Stomach (tissue), 4 donors: ENCODE measurements around the gene FAM111A.

Source experiments
- POLR2A ChIP-seq, 4 donors: fragments of 450-650 bp; IDR thresholded peaks; one replicate each; pipeline ENCODE4 v1.6.1; 2016; ENCODE audit warnings: antibody characterized with exemption in 4 of 4, control low read depth in 2 of 4, mild to moderate bottlenecking in 1 of 4, moderate library complexity in 1 of 4
- TF ChIP-seq, protein P1 (sequence below), 7 experiments: fragments of 450-650 bp in 4 of 7; fragments of 200-600 bp in 3 of 7; sonication (generic) in 3 of 7; IDR thresholded peaks; one replicate each; pipeline ENCODE4 v1.5.1; 2016 to 2019; ENCODE audit warnings: antibody characterized with exemption in 7 of 7, control low read depth in 2 of 7, mild to moderate bottlenecking in 1 of 7

DNA sequence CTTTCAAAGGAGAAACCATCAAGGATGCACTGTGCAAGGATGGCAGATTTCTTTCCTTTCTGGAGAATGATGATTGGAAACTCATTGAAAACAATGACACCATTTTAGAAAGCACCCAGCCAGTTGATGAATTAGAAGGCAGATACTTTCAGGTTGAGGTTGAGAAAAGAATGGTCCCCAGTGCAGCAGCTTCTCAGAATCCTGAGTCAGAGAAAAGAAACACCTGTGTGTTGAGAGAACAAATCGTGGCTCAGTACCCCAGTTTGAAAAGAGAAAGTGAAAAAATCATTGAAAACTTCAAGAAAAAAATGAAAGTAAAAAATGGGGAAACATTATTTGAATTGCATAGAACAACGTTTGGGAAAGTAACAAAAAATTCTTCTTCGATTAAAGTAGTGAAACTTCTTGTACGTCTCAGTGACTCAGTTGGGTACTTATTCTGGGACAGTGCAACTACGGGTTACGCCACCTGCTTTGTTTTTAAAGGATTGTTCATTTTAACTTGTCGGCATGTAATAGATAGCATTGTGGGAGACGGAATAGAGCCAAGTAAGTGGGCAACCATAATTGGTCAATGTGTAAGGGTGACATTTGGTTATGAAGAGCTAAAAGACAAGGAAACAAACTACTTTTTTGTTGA is 9.8 kb downstream of the FAM111A start:
- TF ChIP-seq POLR2A (IDR thresholded peaks at IDR 0.05): no peak
- TF ChIP-seq, protein P1, sequence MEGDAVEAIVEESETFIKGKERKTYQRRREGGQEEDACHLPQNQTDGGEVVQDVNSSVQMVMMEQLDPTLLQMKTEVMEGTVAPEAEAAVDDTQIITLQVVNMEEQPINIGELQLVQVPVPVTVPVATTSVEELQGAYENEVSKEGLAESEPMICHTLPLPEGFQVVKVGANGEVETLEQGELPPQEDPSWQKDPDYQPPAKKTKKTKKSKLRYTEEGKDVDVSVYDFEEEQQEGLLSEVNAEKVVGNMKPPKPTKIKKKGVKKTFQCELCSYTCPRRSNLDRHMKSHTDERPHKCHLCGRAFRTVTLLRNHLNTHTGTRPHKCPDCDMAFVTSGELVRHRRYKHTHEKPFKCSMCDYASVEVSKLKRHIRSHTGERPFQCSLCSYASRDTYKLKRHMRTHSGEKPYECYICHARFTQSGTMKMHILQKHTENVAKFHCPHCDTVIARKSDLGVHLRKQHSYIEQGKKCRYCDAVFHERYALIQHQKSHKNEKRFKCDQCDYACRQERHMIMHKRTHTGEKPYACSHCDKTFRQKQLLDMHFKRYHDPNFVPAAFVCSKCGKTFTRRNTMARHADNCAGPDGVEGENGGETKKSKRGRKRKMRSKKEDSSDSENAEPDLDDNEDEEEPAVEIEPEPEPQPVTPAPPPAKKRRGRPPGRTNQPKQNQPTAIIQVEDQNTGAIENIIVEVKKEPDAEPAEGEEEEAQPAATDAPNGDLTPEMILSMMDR (IDR thresholded peaks at IDR 0.05): no peak
